Astrocyte (in vitro differentiated cells and primary cell): Measurements from ENCODE around the gene CEACAM16. TPM values are rescaled to one million over a fixed set of nuclear protein-coding genes. Genes with fewer than 3 reads are reported as not detected.

ENCODE experiments used
- DNase-seq: peaks from one replicate; pipeline ENCODE4 v3.0.0-alpha.2; 2010; ENCODE audit warnings: low read depth
- FAIRE-seq: peaks from 2 replicates; lab custom pipeline; 2011; peaks lifted over from hg19 to GRCh38; lab: Jason Lieb, UNC
- H2AFZ ChIP-seq: 2 replicates; pipeline ENCODE4 v1.6.0; 2012; ENCODE audit warnings: low read depth, low read length, inconsistent platforms
- H3K27ac ChIP-seq: 2 replicates; pipeline ENCODE4 v1.5.1; 2011; ENCODE audit warnings: low read depth, low read length, inconsistent platforms
- H3K27me3 ChIP-seq: 2 replicates; pipeline ENCODE4 v1.6.0; 2011; ENCODE audit warnings: low read length, inconsistent platforms; ENCODE audit not compliant: insufficient read depth
- H3K36me3 ChIP-seq: 2 replicates; pipeline ENCODE4 v1.5.1; 2011; ENCODE audit warnings: low read length, inconsistent platforms; ENCODE audit not compliant: insufficient read depth
- H3K4me1 ChIP-seq: 2 replicates; pipeline ENCODE4 v1.5.1; 2011; ENCODE audit warnings: low read length, inconsistent platforms; ENCODE audit not compliant: insufficient read depth
- H3K4me2 ChIP-seq: 2 replicates; pipeline ENCODE4 v1.6.0; 2012; ENCODE audit warnings: low read length, inconsistent platforms
- H3K4me3 ChIP-seq: 2 replicates; pipeline ENCODE4 v1.5.1; 2011; ENCODE audit warnings: low read depth, mild to moderate bottlenecking, low read length, inconsistent platforms; ENCODE audit not compliant: insufficient read depth
- H3K79me2 ChIP-seq: 2 replicates; pipeline ENCODE4 v1.6.0; 2012; ENCODE audit warnings: mild to moderate bottlenecking, low read length, inconsistent platforms; ENCODE audit not compliant: insufficient read depth
- H3K9ac ChIP-seq: 2 replicates; pipeline ENCODE4 v1.6.0; 2012; ENCODE audit warnings: mild to moderate bottlenecking, low read length, inconsistent platforms
- H3K9me3 ChIP-seq: 2 replicates; pipeline ENCODE4 v1.5.1; 2012; ENCODE audit warnings: low read depth, mild to moderate bottlenecking, low read length, inconsistent platforms; ENCODE audit not compliant: insufficient read depth
- H4K20me1 ChIP-seq: 2 replicates; pipeline ENCODE4 v1.6.0; 2012; ENCODE audit warnings: low read length, inconsistent platforms; ENCODE audit not compliant: insufficient read depth
- H3K27ac Mint-ChIP-seq: one replicate; pipeline ENCODE4 v1.8.0; 2021; ENCODE audit warnings: mild to moderate bottlenecking, mixed read lengths; ENCODE audit not compliant: unreplicated experiment
- H3K27me3 Mint-ChIP-seq: one replicate; pipeline ENCODE4 v1.8.0; 2021; ENCODE audit warnings: low read depth, mixed read lengths; ENCODE audit not compliant: unreplicated experiment
- H3K36me3 Mint-ChIP-seq: one replicate; pipeline ENCODE4 v1.8.0; 2021; ENCODE audit warnings: low read depth, mixed read lengths; ENCODE audit not compliant: unreplicated experiment
- H3K4me1 Mint-ChIP-seq: one replicate; pipeline ENCODE4 v1.8.0; 2021; ENCODE audit warnings: low read depth, mixed read lengths; ENCODE audit not compliant: unreplicated experiment
- H3K4me3 Mint-ChIP-seq: one replicate; pipeline ENCODE4 v1.8.0; 2021; ENCODE audit warnings: mild to moderate bottlenecking, moderate library complexity, mixed read lengths; ENCODE audit not compliant: unreplicated experiment
- H3K9me3 Mint-ChIP-seq: one replicate; pipeline ENCODE4 v1.8.0; 2021; ENCODE audit warnings: mild to moderate bottlenecking, mixed read lengths; ENCODE audit not compliant: unreplicated experiment
- EZH2 ChIP-seq: IDR thresholded peaks from 2 replicates; pipeline ENCODE4 v1.6.1; 2012; ENCODE audit warnings: mild to moderate bottlenecking, low read length, inconsistent platforms; ENCODE audit not compliant: insufficient read depth
- total RNA-seq: library from RNA; stranded (reverse); gene quantifications from 2 replicates; pipeline ENCODE4 v1.2.1, GENCODE V29; 2021
- TF ChIP-seq, protein P1 (sequence below): IDR thresholded peaks from 2 replicates; pipeline ENCODE4 v1.5.1; 2011; ENCODE audit warnings: low read depth, mild to moderate bottlenecking, inconsistent platforms, low read length, moderate library complexity; ENCODE audit not compliant: insufficient read depth

The CEACAM16 gene
- total RNA-seq, 1 donor from 2014 or later: 0.14 TPM

DNA sequence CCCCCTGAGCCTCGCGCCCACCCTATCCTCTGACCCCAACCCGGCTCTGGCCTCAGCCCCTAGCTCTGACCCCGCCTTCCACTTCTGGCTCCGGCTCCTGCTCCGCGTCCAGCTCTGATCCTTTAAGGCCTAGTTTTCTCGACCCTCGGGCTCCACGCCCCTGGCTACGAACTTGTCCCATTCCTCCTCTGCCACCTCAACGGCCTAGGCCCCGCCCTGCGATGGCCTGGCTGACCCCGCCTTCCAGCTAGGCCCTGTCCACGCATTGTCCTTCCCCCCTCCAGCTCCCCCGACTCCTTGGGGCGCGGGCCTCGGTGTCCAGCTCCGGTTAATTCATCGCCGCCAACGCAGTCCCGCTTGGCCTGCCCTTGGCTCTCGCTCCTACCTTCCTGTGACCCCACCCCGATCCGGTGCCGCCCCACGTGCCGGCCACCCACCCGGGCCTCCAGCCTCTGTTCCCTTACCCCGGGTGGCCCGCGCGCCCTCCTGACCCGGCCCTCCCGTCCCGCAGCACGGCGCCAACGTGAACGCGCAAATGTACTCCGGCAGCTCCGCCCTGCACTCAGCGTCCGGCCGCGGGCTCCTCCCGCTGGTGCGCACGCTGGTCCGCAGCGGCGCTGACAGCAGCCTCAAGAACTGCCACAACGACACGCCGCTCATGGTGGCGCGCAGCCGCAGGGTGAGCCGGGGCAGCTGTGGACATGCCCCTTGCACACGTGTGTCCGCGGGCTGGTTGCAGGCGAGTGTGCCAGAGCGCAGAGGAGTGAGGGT lies 59.0 kb downstream of the CEACAM16 start:
- H3K4me1 Mint-ChIP-seq: peaks cover 27% of the 10 kb centered on the region

DNA sequence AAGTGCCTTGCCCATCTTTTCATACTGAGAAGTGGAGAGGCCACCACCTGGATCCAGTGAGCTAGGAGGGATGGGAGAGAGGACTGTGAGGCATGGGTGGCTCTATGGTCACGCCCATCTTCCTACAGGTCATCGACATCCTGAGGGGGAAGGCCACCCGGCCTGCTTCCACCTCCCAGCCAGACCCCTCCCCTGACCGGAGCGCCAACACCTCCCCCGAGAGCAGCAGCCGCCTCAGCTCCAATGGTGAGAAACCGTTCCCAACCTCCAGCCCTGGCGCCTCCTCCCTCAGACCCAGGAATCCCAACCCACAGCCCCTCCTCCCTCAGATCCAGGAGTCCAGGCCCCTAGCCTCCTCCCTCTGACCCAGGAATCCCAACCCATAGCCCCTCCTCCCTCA lies 59.6 kb downstream of the CEACAM16 start:
- H3K27ac ChIP-seq: no peak overlapping the region
- no peak for FAIRE-seq
- H3K4me3 Mint-ChIP-seq: peak overlapping the region; percentile 91

More for the DNA sequence above, 59.0 kb downstream of the CEACAM16 start:
- Histone ChIP-seq H3K4me1 (peaks cover 52% of the 10 kb centered on the region), H3K27me3 (no peaks in the 10 kb centered on the region), H3K79me2 (peaks cover 11% of the 10 kb centered on the region), H2AFZ (peak overlapping the region; percentile 1), H3K4me2 (peak overlapping the region; percentile 90), H3K9ac (peak overlapping the region; percentile 66), H3K27ac (peak overlapping the region; percentile 45), H3K4me3 (peak overlapping the region; percentile 63), H3K9me3 (no peaks in the 10 kb centered on the region), H4K20me1 (peaks cover 35% of the 10 kb centered on the region), H3K36me3 (peaks cover 11% of the 10 kb centered on the region)
- Mint-ChIP-seq H3K27ac (peak overlapping the region; percentile 91), H3K27me3 (no peaks in the 10 kb centered on the region), H3K9me3 (no peaks in the 10 kb centered on the region), H3K36me3 (peaks cover 7% of the 10 kb centered on the region), H3K4me3 (peak overlapping the region; percentile 91)
- no peak for TF ChIP-seq EZH2
- TF ChIP-seq, protein P1, sequence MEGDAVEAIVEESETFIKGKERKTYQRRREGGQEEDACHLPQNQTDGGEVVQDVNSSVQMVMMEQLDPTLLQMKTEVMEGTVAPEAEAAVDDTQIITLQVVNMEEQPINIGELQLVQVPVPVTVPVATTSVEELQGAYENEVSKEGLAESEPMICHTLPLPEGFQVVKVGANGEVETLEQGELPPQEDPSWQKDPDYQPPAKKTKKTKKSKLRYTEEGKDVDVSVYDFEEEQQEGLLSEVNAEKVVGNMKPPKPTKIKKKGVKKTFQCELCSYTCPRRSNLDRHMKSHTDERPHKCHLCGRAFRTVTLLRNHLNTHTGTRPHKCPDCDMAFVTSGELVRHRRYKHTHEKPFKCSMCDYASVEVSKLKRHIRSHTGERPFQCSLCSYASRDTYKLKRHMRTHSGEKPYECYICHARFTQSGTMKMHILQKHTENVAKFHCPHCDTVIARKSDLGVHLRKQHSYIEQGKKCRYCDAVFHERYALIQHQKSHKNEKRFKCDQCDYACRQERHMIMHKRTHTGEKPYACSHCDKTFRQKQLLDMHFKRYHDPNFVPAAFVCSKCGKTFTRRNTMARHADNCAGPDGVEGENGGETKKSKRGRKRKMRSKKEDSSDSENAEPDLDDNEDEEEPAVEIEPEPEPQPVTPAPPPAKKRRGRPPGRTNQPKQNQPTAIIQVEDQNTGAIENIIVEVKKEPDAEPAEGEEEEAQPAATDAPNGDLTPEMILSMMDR: no peak
- DNase-seq (no peak), FAIRE-seq (no peak)

More for the DNA sequence above, 59.6 kb downstream of the CEACAM16 start:
- Histone ChIP-seq H2AFZ (no peak overlapping the region), H3K79me2 (peaks cover 11% of the 10 kb centered on the region), H3K4me1 (peaks cover 49% of the 10 kb centered on the region), H3K36me3 (peaks cover 11% of the 10 kb centered on the region), H3K27me3 (no peaks in the 10 kb centered on the region), H3K9me3 (no peaks in the 10 kb centered on the region), H3K4me3 (peak overlapping the region; percentile 63), H3K4me2 (peak overlapping the region; percentile 90), H4K20me1 (peaks cover 33% of the 10 kb centered on the region), H3K9ac (peak overlapping the region; percentile 66)
- Mint-ChIP-seq H3K9me3 (no peaks in the 10 kb centered on the region), H3K27ac (peak overlapping the region; percentile 73), H3K4me1 (peaks cover 27% of the 10 kb centered on the region), H3K36me3 (peaks cover 7% of the 10 kb centered on the region), H3K27me3 (no peaks in the 10 kb centered on the region)
- no peak for DNase-seq
- TF ChIP-seq, protein P1: no peak
- no peak for TF ChIP-seq EZH2
